ENCODE data around the gene CYP1A1. TPM values are rescaled to one million over a fixed set of nuclear protein-coding genes. Genes with fewer than 3 reads are reported as not detected.
"Not testable (repeated sequence)": the region's sequence is repeated elsewhere in the genome, so short reads cannot be mapped to it uniquely, and the experiment has no call there.

Gene CYP1A1
- total RNA-seq, 1 donor from 2014 or later: 0.41 TPM

DNA sequence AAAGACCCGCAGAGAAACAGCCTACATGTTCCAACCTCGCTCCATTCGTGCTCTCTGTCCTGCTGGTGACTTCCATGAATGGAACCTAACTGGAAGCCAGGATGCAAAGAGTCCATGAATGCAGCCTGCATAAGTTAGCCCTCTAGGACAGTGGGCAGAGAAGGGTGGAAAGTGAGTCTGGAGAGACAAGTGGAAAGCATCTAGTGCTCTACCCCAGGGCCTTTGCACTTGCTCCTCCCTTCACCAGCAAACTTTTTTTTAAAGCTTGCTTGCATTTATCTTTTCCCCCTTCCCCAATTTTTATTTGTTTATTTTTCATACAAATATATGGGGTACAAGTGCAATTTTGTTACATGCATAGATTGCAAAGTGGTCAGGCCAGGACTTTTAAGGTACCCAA lies 7.9 kb upstream of the CYP1A1 start:
- no peaks in the 10 kb centered on the region for H3K9me3 ChIP-seq (replicated peaks)
- no peaks in the 10 kb centered on the region for H3K4me1 ChIP-seq
- H3K36me3 ChIP-seq: no peaks in the 10 kb centered on the region
- H3K27ac ChIP-seq (replicated peaks): no peak overlapping the region
- TF ChIP-seq, protein P1, sequence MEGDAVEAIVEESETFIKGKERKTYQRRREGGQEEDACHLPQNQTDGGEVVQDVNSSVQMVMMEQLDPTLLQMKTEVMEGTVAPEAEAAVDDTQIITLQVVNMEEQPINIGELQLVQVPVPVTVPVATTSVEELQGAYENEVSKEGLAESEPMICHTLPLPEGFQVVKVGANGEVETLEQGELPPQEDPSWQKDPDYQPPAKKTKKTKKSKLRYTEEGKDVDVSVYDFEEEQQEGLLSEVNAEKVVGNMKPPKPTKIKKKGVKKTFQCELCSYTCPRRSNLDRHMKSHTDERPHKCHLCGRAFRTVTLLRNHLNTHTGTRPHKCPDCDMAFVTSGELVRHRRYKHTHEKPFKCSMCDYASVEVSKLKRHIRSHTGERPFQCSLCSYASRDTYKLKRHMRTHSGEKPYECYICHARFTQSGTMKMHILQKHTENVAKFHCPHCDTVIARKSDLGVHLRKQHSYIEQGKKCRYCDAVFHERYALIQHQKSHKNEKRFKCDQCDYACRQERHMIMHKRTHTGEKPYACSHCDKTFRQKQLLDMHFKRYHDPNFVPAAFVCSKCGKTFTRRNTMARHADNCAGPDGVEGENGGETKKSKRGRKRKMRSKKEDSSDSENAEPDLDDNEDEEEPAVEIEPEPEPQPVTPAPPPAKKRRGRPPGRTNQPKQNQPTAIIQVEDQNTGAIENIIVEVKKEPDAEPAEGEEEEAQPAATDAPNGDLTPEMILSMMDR (IDR thresholded peaks at IDR 0.05; ENCODE audit: borderline replicate concordance): no peak
- no peak for DNase-seq
- H3K4me3 ChIP-seq: no peak overlapping the region
- intact Hi-C loops (cut with micrococcal nuclease): no loop called here
- no peaks in the 10 kb centered on the region for H3K27me3 ChIP-seq (ENCODE audit: low read depth)

DNA sequence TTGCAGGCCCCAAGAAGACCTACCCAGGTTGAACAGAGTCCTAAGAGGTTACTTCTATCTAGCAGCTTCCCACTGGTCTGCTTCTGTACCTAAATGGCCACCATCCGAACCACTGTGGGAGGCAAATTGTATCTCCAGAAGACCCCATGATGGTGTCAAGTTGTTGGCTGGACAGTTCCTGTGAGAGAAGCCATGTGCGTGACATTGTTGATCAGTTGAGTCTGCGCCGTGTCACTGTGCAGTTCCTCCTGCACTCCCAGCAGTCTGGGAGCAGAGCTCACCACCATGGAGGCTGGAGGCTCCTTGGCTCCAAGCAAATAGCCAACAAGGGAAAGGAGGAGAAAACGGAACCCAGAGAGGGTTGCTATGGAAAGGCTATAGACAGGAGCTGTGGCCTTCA lies 7.5 kb upstream of the CYP1A1 start:
- H3K9me3 ChIP-seq (replicated peaks): no peaks in the 10 kb centered on the region
- no peak overlapping the region for H3K4me3 ChIP-seq
- H3K36me3 ChIP-seq: no peaks in the 10 kb centered on the region
- intact Hi-C loops (cut with micrococcal nuclease): no loop called here
- H3K4me1 ChIP-seq: peaks cover 2% of the 10 kb centered on the region
- DNase-seq: no peak
- no peaks in the 10 kb centered on the region for H3K27me3 ChIP-seq (ENCODE audit: low read depth)
- TF ChIP-seq, protein P1 (IDR thresholded peaks at IDR 0.05; ENCODE audit: borderline replicate concordance): no peak
- no peak overlapping the region for H3K27ac ChIP-seq (replicated peaks)

DNA sequence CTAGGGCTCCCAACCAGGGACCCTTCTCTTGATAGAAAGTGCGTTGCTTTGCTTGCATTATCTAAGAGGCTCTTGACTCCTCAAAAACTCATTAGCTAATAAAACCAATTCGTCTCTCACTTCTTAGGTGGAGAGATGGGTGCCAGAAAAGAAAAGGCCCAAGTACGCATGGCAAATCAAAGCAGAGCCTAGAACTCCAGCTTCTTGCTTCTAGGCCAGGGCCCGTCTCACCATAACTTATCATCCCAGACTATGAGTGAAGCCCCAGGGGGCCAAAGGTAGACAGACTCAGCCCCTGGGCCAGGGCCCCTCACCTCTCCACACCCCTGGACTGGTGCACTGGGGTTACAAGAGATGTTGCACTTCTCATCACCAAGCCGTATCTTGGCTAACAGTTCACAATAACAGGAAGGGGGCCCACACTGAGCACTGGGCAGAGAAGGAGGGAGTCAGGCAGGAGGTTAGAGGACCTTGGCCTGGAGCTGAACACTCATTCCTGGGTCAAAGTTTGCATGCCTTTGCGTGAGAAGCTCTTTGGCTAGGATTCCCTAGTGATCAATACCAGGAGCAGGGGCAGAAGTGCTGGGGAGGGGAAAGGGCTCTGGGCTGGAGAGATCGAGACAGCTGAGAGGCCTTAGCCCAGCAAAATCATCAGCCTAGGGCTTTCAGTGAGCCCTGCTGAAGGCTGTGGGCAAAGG lies 5.4 kb upstream of the CYP1A1 start:
- Histone ChIP-seq H3K27me3 (ENCODE audit: low read depth) (no peaks in the 10 kb centered on the region), H3K9me3 (replicated peaks) (no peaks in the 10 kb centered on the region), H3K4me1 (peaks cover 23% of the 10 kb centered on the region), H3K36me3 (no peaks in the 10 kb centered on the region), H3K27ac (replicated peaks) (no peak overlapping the region), H3K4me3 (no peak overlapping the region)
- intact Hi-C loops (cut with micrococcal nuclease): no loop called here
- TF ChIP-seq, protein P1 (IDR thresholded peaks at IDR 0.05; ENCODE audit: borderline replicate concordance): no peak
- no peak for DNase-seq

DNA sequence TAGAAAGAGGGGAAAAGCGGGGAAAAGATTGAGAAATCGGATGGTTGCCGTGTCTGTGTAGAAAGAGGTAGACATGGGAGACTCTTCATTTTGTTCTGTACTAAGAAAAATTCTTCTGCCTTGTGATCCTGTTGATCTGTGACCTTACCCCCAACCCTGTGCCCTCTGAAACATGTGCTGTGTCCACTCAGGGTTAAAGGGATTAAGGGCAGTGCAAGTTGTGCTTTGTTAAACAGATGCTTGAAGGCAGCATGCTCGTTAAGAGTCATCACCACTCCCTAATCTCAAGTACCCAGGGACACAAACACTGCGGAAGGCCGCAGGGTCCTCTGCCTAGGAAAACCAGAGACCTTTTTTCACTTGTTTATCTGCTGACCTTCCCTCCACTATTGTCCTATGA lies 4.0 kb upstream of the CYP1A1 start:
- H3K27ac ChIP-seq (replicated peaks); H3K27me3 ChIP-seq (ENCODE audit: low read depth); DNase-seq; H3K4me3 ChIP-seq; H3K9me3 ChIP-seq (replicated peaks); H3K36me3 ChIP-seq; intact Hi-C loops (cut with micrococcal nuclease): not testable (repeated sequence)
- H3K4me1 ChIP-seq: peaks cover 33% of the 10 kb centered on the region

DNA sequence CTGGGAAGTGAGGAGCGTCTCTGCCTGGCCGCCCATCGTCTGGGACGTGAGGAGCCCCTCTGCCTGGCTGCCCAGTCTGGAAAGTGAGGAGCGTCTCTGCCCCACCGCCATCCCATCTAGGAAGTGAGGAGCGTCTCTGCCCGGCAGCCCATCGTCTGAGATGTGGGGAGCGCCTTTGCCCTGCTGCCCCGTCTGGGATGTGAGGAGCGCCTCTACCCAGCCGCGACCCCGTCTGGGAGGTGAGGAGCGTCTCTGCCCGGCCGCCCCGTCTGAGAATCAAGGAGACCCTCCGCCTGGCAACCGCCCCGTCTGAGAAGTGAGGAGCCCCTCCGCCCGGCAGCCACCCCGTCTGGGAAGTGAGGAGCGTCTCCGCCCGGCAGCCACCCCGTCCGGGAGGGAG lies 3.4 kb upstream of the CYP1A1 start:
- H3K27me3 ChIP-seq (ENCODE audit: low read depth); H3K36me3 ChIP-seq; H3K27ac ChIP-seq (replicated peaks); intact Hi-C loops (cut with micrococcal nuclease); DNase-seq; H3K9me3 ChIP-seq (replicated peaks); H3K4me3 ChIP-seq: not testable (repeated sequence)
- H3K4me1 ChIP-seq: peaks cover 33% of the 10 kb centered on the region

DNA sequence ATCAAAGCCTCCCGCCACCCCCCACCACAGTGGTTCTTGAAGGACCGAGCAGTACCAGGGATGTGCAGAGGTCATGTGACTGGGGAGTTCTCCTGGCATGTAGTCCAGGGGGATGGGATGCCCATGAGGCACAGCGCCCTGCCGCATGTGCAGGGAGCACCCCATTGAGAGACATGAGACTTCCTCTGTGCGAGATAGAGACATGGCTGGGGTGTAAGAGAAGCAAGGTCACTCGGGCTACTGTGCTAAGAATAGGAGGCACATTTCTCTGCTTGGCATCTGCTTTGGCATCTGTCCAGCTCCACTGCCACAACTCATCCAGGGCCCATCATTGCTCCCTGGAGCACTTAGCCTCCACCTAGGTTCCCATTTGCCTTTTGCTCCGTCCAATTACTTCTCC lies 2.4 kb upstream of the CYP1A1 start:
- peak; percentile 46 for DNase-seq
- TF ChIP-seq, protein P1 (IDR thresholded peaks at IDR 0.05; ENCODE audit: borderline replicate concordance): no peak
- H3K4me3 ChIP-seq: peak overlapping the region; percentile 3
- H3K4me1 ChIP-seq: peaks cover 35% of the 10 kb centered on the region
- intact Hi-C loops (cut with micrococcal nuclease): no loop called here
- peak overlapping the region; percentile 67 for H3K27ac ChIP-seq (replicated peaks)
- H3K36me3 ChIP-seq: no peaks in the 10 kb centered on the region
- H3K27me3 ChIP-seq (ENCODE audit: low read depth): no peaks in the 10 kb centered on the region
- H3K9me3 ChIP-seq (replicated peaks): no peaks in the 10 kb centered on the region

Data from left ventricle myocardium inferior (tissue), 1 donor.